Panc1 (cell line): ENCODE data around the gene SPATS2L.

ENCODE experiments used
- SIN3A ChIP-seq: IDR thresholded peaks from 2 replicates; pipeline ENCODE4 v1.6.1; 2012; ENCODE audit warnings: low read depth, mild to moderate bottlenecking, low read length, moderate library complexity, borderline replicate concordance; ENCODE audit not compliant: insufficient read depth
- TCF7L2 ChIP-seq: IDR thresholded peaks from 2 replicates; pipeline ENCODE4 v1.6.1; 2011; ENCODE audit warnings: mild to moderate bottlenecking, low read depth, low read length, inconsistent platforms
- TF ChIP-seq, protein P1 (sequence below): fragments of 450-650 bp; IDR thresholded peaks from 2 replicates; pipeline ENCODE4 v1.5.1; 2017; ENCODE audit warnings: mild to moderate bottlenecking
- TF ChIP-seq, protein P2 (sequence below), 2 experiments: IDR thresholded peaks; 2 replicates each; pipeline ENCODE4 v1.6.1; 2011 to 2012; ENCODE audit warnings: low read depth in 2 of 2, control low read depth in 1 of 2, low read length in 1 of 2, mild to moderate bottlenecking in 1 of 2, moderate library complexity in 1 of 2; ENCODE audit not compliant: insufficient read depth in 1 of 2

DNA sequence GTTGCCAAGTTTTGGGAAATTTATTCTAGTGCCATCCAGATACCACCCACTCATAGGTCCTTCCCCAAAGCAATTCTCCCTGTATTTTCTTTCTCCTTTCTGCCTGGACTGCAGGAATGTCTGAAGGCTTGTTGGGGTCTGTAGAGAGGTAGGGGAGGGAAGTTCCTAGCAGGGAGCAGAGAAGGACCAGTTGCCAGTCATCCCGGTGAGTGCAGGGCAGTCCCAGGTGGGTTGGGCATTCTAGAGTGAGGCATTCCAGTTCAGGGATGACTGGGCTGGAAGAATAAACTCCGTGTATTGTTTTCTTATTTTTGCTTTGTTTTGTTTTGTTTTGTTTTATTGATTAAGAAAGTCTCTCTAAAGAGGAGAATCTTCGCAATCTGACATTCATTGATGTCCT is 58.1 kb downstream of the SPATS2L start:
- TF ChIP-seq, protein P1, sequence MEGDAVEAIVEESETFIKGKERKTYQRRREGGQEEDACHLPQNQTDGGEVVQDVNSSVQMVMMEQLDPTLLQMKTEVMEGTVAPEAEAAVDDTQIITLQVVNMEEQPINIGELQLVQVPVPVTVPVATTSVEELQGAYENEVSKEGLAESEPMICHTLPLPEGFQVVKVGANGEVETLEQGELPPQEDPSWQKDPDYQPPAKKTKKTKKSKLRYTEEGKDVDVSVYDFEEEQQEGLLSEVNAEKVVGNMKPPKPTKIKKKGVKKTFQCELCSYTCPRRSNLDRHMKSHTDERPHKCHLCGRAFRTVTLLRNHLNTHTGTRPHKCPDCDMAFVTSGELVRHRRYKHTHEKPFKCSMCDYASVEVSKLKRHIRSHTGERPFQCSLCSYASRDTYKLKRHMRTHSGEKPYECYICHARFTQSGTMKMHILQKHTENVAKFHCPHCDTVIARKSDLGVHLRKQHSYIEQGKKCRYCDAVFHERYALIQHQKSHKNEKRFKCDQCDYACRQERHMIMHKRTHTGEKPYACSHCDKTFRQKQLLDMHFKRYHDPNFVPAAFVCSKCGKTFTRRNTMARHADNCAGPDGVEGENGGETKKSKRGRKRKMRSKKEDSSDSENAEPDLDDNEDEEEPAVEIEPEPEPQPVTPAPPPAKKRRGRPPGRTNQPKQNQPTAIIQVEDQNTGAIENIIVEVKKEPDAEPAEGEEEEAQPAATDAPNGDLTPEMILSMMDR, result no peak
- TF ChIP-seq SIN3A (no peak), TCF7L2 (no peak)
- TF ChIP-seq, protein P2, sequence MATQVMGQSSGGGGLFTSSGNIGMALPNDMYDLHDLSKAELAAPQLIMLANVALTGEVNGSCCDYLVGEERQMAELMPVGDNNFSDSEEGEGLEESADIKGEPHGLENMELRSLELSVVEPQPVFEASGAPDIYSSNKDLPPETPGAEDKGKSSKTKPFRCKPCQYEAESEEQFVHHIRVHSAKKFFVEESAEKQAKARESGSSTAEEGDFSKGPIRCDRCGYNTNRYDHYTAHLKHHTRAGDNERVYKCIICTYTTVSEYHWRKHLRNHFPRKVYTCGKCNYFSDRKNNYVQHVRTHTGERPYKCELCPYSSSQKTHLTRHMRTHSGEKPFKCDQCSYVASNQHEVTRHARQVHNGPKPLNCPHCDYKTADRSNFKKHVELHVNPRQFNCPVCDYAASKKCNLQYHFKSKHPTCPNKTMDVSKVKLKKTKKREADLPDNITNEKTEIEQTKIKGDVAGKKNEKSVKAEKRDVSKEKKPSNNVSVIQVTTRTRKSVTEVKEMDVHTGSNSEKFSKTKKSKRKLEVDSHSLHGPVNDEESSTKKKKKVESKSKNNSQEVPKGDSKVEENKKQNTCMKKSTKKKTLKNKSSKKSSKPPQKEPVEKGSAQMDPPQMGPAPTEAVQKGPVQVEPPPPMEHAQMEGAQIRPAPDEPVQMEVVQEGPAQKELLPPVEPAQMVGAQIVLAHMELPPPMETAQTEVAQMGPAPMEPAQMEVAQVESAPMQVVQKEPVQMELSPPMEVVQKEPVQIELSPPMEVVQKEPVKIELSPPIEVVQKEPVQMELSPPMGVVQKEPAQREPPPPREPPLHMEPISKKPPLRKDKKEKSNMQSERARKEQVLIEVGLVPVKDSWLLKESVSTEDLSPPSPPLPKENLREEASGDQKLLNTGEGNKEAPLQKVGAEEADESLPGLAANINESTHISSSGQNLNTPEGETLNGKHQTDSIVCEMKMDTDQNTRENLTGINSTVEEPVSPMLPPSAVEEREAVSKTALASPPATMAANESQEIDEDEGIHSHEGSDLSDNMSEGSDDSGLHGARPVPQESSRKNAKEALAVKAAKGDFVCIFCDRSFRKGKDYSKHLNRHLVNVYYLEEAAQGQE (IDR thresholded peaks at IDR 0.05; ENCODE audit: insufficient read depth in 1 of 2, low read depth in 2 of 2, low read length in 1 of 2), result no peak
